Dermis microvascular lymphatic vessel endothelial cell (primary cell): Measurements from ENCODE around the gene RGS3. TPM values are rescaled to one million over a fixed set of nuclear protein-coding genes. Genes with fewer than 3 reads are reported as not detected.

Source experiments
- DNase-seq, 2 donors: peaks; one replicate each; pipeline versions ENCODE4 v3.0.0 to v3.0.0-alpha.2; 2010; ENCODE audit warnings: low read depth in 2 of 2
- total RNA-seq: library from RNA; depleted of rRNA; stranded (reverse); fragments of >200 nt; gene quantifications from 2 replicates; pipeline ENCODE4 v1.2.1, GENCODE V29; 2014

Gene RGS3
- total RNA-seq, 1 donor from 2014 or later = 180 TPM

DNA sequence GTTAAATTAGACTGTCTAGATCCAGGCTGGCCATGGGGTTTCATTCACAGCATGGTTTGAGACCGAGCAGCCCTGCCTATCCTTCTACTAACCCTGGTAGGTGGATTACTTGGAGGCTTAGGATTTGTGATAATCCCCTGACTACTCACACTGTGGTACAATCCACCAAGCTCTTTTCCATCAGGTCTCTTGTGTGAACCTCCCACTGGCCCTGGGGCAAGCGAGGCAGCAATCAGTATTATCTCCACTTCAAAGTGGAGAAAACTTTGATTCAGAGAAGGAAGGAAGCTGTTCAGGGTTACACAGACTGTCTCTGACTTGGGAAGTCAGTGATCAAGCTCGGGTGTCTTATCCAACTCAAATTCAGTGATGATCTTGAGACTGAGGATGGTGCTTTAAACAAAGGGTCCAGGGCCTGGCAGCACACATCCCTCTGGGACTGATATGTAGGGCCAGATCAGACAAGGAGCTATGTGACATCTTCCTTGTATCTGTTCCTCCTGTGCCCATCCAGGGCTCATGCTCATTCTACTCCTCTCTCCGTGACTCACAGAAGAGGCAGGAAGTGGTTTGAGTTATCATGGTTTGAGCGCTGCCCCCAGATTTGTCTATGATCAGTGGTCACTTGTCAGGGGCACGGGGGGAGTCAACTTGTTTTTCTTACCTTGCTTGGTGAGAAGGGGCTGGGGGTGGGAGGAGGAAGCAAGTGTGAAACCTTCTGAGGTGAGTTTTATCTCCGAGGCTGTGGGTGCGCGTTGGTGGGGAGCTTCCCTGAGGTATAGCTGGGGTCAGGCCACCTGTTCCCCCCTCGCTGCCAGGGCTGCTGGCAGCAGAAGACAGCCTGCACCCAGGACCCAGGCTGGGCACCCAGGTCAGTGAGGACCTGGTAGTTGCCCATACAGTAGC is 48.6 kb downstream of the RGS3 start:
- no peak for DNase-seq

DNA sequence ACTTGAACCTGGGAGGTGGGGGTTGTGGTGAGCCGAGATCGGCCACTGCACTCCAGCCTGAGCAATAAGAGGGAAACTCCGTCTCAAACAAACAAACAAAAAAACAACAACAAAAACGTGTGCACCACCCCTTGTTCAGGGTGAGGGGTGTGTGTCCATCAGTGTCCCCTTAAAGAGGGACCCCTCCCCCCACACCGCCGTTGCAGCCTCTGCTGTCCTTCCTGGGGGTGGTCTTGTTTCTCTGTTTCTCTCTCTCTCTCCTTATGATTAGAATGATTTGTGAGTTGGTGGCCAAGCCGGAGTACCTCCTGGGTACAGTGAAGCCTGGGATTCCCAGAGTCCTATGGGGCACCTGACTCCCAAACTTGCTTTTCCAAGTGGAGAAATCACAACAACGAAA is 49.6 kb downstream of the RGS3 start:
- DNase-seq = no peak

DNA sequence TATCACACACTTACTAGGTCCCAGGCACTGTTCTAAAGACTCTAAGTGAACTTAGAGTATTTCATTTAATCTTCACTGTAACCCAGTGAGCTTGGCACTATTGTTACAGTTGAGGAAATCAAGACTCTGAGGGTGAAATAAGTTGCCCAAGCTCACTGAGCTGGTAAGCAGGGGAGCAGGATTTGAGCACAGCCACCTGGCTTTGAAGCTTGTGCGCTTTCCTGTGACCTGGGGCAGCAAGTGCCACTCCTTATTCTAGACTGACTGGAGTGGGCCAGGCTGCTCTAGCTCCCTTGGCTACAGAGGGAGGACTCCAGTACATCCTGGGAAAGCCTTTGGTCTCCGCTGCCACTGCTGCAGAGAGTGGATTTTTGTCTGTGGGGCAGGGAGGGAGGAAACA is 50.0 kb downstream of the RGS3 start:
- DNase-seq = no peak

DNA sequence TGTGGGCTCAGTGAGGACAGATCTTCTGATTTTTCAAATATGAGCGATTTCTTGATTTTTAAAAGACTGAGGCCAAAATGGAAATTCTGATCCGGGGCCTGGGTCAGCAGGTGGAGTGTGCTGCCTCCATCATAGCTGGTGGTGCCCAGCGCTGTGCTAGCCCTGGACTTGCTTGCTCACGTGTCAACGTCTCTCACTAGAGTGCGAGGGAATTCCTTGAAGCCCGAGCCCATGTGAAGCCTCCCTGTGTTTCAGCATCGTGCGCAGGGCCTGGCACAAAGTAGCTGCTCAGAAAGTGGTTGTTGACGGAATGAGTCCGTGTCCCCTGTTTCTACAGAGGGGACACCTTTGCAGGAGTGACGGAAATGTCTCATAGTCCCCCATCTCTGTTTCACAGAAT is 50.5 kb downstream of the RGS3 start:
- DNase-seq = no peak

DNA sequence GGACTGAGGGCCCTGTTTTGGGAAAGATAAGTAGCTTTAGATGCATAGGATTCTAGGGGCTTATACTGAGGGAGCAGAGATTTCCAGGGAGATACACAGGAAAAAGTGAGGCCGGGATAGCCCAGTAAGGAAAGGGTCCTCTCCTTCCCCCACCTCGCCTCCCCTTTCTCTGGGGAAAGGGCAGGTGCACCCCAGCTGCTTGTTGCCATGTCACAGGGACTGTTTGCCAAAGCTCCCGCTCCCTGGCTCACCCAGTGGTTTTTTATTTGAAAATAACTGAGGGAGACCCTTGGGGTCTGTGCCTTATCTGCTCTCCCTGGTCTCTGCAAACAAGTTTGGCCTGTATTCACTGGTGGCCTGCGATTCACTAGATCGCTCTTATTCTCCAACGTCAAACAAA is 51.2 kb downstream of the RGS3 start:
- no peak for DNase-seq

DNA sequence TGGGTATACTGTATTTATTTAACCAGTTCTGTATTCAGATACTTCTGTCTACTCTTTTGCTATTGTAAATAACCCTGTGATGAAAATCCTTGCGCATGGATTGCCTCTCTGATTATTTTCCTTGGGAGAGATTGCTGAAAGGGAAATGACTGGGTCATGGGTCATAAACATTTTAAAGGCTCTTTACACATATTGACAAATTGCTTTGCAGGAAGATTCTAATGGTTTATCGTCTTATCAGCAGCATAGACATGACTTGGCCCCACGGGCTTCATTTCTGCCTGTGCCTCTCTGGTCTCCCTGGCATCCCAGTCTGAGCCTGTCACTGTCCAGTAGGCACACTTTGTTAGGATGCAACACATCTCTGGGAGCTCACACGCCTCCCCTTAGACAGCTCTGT is 52.3 kb downstream of the RGS3 start:
- DNase-seq = no peak

DNA sequence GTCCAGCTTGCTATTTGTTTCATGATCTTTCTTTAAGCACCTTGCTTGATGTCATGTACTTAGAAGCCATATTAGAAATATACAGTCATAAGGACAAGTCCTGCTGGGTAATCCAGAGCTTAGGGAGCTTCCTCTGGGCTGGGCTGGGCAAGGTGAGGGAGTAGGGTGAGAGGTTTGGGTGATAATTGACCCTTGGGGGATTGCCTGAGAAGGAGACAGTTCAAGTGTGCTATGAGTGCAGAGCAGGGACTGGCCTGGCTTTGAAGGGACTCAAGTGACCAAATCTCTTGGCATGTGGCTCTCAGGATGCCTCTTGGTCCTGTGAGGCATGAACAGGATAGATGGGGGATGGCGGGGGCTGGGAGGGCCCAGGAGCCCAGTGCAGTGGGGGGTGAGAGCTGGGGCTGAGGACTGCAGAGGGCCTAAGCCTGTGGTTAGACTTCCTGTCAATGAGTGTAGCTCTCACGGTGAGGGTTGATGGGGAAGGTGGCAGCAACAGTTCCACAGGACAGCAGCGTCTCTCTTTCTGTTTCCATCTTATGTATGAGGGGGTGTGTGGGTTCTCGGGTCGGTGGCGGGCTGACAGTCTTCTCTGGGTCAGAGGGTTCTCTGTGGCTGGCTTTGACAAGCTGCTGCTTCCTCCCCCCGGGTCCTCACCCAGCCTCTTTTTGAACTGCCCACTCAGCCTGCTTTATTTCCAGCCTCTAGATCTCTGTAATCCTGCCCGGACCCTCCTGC is 53.5 kb downstream of the RGS3 start:
- no peak for DNase-seq

DNA sequence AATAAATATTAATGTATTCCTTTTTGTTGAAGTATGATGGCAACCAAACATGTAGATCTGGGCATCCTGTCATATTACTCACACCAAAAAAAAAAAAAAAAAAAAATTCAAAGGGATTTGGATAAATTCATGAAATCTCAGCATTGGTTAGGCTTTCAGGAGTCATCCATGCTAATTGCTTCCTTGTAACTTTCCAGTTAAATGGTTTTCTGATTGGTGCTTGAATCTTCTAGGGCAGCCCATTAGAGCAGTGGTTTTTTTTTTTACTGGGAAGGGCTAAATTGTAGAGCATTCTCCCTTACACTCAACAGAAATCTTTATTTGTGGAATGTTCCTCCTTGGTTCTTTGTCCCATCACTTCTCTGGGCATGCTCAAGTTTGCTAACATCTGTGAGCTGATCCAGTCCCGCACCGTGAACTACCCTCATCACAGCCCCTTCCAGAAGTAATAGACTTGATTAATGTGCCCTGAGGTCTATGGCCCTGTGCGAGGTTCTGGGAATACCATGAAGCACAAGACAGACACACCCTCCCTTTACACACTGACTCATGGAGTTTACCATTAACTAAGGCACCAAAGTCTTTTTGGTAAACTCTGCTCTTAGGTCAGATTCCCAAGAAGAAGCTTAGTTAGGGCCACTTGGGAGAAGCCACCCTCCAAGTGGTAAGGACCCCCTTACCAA is 56.0 kb downstream of the RGS3 start:
- peak in 1 of 2 donors; percentile 84 for DNase-seq

DNA sequence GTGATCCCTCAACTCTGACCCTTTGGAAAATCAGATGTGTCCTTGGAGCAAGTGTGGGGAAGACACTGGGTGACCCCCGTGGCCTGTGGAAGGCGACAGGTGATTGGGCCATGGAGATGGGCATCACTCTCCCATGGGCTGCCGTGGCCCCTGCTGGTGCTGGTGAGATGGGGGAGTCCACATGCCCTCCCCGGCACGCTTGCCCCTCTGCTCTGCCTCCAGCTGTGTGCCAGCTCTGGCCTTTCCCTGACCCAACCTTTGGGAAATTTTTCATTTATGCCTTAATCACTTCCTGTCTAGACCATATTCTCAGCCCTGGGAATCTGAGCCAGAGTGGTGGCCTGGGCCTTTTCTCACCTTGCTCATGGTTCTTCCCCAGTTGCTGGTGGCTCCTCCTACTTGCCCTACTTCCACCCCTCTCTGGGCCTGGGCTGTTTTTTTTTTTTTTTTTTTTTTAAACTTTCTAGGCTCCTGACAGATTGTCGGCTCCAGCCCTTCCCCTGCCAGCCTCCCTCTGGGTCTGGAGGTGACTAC is 56.6 kb downstream of the RGS3 start:
- DNase-seq = peak; percentile 58 to 96

DNA sequence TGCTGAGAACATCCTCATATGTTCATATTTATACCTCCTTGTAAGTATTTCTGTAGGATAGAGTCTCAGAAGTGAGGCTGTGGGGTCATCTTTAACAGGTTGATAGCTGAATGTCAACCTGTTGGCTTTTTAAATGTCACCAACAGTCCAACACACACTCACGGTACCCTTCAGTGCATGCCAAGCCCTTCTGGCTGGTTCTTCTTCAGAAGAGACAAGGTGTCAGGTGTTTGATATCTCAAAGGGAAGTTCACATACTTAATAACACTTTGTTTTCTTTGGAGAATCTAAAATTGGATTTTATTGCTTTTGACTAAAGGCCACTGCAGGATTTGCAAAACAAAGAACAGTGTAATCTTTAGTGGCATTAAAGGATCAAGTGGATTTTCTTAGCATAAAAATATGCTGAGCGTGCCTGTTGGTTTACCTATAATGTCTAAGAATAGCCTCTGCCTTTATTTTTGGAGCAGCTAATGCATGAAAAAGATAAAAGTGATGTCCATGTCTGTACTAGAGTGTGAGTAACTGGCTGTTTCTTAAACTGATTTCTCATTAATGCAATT is 58.2 kb downstream of the RGS3 start:
- DNase-seq = no peak

DNA sequence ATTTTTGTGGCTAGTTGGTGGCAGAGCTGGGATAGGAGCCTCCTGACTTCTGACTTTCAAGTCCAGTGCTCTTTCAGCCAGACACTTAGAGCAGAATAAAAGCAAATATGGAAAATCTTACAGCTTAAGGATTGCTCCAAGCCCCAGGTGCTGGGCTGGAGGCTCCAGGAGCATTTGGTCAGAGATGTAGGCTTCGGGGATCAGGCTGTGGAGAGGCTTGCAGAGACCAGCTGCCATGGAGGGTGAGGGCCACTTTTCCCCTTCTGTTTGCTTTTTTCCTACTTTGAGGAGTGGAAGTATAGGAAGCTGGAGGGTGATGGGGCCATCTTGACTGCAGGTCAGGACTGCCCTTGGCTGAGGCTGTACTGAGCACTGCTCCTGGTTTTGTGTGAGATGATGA is 58.9 kb downstream of the RGS3 start:
- DNase-seq = no peak

DNA sequence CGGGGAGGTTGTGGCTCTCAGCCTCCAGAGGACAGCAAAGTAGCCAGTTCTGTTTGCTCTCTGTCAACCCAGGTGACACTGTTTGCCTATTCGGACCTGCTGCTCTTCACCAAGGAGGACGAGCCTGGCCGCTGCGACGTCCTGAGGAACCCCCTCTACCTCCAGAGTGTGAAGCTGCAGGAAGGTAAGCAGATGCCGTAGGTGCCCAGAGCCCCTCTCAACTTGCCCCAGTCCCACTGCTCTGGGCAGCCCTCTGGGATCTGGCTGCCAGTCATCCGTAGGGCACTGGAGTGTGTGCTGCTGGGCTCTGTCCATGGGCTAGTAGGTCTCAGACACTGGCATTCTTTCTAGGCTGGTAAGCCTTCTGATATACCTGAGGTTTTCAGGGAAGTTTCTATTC is 59.3 kb downstream of the RGS3 start:
- no peak for DNase-seq

DNA sequence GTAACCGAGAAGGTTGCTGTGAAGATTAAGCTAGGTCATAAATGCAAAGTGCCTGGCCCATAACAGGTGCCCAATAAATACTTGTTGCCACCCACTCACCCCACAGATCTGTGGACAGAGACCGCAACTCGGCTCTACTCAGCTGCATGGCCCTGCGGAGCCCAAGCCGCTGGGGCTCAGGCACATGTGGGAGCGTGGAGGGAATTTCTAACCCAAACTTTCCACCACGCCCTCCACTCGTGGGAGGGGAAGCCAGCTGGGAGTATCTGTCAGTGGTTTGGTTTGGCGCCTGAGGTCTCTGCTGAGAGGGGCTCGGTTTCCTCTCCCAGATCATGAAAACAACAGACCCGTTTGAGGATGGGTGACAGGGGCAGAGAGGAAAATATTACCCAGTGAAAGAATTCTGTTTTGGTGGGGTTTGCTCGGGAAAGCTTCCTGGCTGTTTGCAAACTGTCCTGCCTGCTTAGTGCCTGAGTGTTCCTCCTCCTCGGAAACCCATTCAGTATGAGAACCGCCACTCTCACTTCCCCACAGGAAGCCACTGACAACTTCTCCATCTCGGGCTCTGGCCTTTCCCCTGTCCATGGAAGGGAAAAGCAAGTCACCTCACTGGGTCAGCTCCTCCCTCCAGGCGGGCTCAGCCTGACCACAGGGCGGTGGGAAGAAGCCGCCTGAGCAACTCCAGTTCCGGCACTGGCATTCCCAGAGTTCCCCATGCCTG is 60.1 kb downstream of the RGS3 start:
- peak in 1 of 2 donors; percentile 88 for DNase-seq

DNA sequence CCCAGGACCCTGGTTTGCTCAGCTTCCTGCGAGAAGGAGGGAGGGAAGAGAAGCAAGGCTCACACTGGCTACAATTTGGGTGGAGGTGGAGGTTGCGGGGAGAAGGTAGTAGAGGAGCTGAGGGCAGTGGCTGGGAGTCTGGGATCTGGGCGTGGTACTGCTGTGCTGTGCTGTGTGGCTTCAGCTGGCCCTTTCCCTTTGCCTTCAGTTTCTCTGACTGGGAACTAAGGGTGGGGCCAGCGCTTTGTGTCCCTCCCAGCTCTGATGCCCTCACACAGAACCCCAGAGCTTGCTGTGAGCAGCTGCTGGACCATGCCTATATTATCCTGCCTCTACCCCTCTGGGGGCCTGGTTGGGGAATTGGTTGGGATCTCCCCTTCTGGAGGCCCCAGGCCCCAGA is 60.9 kb downstream of the RGS3 start:
- no peak for DNase-seq

DNA sequence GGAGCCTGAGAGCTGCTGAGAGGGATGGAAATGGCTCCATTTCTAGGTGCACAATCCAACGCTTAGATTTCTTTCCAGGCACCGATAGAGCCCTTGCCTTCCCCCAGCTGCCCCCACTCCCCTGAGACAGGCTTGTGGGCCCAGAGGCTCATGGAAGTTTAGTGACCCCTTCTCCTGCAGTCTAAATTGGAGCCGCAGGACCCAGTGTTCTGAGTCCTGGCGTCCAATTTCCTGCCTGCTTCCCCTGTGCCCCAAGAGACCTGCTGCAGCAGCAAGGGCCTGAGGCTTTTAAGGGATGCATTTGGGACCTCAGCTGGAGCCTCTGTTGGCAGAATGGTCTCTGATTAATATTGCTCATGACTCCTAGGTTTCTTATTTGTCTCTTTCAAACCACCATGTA is 61.7 kb downstream of the RGS3 start:
- DNase-seq = no peak

DNA sequence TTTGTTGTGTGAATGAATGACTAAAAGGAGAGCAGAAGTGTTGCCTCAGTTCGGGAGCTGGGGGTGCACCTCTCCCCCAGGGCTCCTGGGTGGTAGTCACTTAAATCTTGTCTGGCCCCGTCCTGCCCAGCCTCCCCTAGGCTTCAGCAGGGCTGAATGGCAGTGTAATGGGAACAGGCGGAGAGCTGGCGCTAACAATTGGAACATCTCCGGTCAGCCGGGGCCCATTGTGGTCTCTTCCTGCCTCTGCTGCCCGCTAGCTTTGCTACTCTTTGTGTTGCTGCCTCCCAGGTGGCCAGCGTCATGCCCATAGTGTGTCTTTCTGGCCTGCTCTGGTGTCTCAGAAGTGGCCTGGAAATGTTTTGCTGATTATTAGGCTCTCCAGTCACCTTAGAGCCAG is 62.3 kb downstream of the RGS3 start:
- peak in 1 of 2 donors; percentile 68 for DNase-seq

DNA sequence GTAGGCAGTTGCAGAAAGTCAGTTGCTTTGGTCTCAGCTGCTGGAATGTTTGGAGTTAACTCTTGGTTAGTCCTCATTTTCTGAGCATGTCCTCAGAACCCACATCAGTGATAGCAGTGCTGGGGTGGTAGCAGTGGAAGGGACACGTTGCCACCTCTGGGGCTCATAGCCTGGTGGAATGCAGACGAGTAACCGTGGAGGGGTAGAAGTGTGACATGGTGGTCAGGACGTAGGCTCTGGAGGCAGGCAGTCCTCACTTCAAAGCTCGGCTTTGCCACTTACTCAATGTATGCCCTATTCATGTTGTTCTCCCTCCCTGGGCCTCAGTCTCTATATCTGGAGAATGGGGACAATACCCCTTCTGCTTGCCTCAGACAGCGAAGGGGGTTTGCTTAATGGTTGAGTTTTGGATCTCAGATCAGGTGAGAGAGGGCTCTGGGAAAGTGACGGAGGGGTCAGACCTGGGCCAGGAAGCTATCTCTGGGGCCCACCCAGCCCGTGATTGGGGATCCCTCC is 62.8 kb downstream of the RGS3 start:
- no peak for DNase-seq

DNA sequence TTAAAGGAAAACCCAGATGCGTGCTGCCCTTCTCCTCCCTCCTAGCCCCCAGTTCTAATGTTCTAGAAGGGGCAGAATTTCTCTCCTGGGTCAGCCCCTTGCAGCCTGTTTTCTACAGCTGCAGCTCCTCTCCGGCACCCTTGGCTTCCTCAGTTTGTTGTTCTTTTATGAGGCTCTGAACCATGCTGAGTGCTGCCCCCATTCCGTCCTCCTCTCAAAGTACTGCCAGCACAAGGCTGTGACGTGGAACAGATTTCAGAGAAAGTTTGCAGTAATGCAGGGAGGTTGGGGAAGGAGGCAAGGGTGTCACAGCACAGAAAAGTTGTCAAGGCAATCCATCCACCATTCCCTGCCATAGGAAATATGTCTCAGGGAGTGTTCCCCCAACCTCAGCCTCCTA is 63.3 kb downstream of the RGS3 start:
- DNase-seq = no peak

DNA sequence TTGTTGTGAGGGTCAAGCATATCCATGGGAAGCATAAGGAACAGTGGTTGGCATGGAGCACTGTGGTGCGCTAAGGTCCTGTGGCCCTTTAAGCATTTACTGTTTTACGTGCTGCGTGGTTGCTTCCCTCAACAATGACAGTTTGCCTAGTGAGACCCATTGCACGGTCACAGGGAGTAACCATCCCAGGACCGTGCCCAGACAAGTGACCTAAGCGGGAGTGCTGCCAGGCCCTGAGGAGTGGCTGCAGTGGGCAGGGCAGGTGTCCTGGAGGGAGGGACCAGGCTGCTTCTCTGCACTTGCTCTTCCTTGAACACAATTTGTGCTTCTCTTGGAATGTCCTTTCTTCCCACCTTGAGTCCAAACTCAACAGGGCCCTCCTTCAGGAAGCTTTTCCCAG is 64.6 kb downstream of the RGS3 start:
- no peak for DNase-seq

DNA sequence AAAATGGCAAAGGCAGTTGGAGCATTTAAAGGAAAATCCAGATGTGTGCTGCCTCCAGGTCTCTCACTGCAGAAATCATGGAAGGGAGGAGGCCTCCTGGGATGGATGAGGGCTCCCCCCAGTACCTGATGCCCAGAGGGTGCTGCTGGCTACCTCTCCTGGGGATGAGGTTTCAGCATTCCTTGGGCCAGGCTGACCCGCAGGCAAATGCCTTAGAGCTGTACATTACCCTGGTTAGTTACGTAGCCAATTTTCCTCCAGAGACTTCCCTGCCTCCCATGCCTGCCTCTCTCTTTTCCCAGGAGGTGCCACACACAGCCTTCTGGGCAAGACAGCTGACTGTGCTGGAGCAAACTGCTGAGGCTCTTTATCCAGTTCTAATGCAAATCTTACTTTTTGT is 65.3 kb downstream of the RGS3 start:
- DNase-seq = no peak
